ENCODE data around the gene SDS. TPM values are rescaled to one million over a fixed set of nuclear protein-coding genes. Genes with fewer than 3 reads are reported as not detected.

The SDS gene
- total RNA-seq, 1 experiment from 2014 or later, result not detected

GRCh38 chr12:113422030-113422885, 18.6 kb upstream of the SDS start, which contains the start of gene SDSL:
SDSL (plus strand) TSS chr12:113422380; CDS start chr12:113427983, 5,603 bp downstream.
- Mint-ChIP-seq H3K4me1 (peaks cover 17 to 31% of the 10 kb centered on the region in 2 experiments), H3K27me3 (ENCODE audit: low read depth) (no peaks in the 10 kb centered on the region; the same call in 1 of the 2 replicates), H3K4me3 (peak within 1 kb of the TSS; percentile 59 to 72), H3K9me3 (no peaks in the 10 kb centered on the region), H3K36me3 (ENCODE audit: insufficient read depth in 1 of 3, low read depth in 3 of 3) (no peaks in the 10 kb centered on the region), H3K27ac (peak within 1 kb of the TSS; percentile 91 to 97 (median 92); a peak in 6 of 7 replicates)
- H3K9ac ChIP-seq (ENCODE audit: extremely low read depth, insufficient read length, low read length), result no peak within 1 kb of the TSS
- no peaks in the 10 kb centered on the region for H3K79me2 ChIP-seq (ENCODE audit: insufficient read depth, low read length)
- H3K56ac ChIP-seq (ENCODE audit: insufficient read length, low read depth, low read length), result no peak within 1 kb of the TSS
- no peak within 1 kb of the TSS for H2BK15ac ChIP-seq (ENCODE audit: low read depth, low read length)
- H3T11ph ChIP-seq (ENCODE audit: low read length), result no peak within 1 kb of the TSS
- H4K20me1 ChIP-seq (ENCODE audit: control insufficient read depth, insufficient read depth, insufficient read length), result no peaks in the 10 kb centered on the region
- H3K9me3 ChIP-seq (ENCODE audit: control insufficient read depth, low read depth, low read length), result no peaks in the 10 kb centered on the region
- no peak within 1 kb of the TSS for H2BK12ac ChIP-seq (ENCODE audit: insufficient read length, low read depth, low read length)
- H2BK5ac ChIP-seq (ENCODE audit: insufficient read length, low read length), result no peak within 1 kb of the TSS
- H3K14ac ChIP-seq (ENCODE audit: insufficient read depth, low read length), result no peak within 1 kb of the TSS
- H3K27ac ChIP-seq (ENCODE audit: insufficient read length, low read depth, low read length), result no peak within 1 kb of the TSS
- H2AK5ac ChIP-seq (ENCODE audit: insufficient read length, low read length), result no peak within 1 kb of the TSS
- H3K4ac ChIP-seq (ENCODE audit: low read depth, low read length), result no peak within 1 kb of the TSS
- no peak within 1 kb of the TSS for H3K4me2 ChIP-seq (ENCODE audit: insufficient read depth, insufficient read length, low read length)
- WGBS (ENCODE audit: extremely low coverage, insufficient read length, low lambda C conversion rate), result no CpG with 5 or more reads among the region's 13 CpGs
- no peak within 1 kb of the TSS for H2BK120ac ChIP-seq (ENCODE audit: low read depth, low read length, poor library complexity, severe bottlenecking)
- H2AFZ ChIP-seq (ENCODE audit: low read length), result no peak within 1 kb of the TSS
- H4K91ac ChIP-seq (ENCODE audit: insufficient read length, low read depth, low read length), result no peak within 1 kb of the TSS
- no peak within 1 kb of the TSS for H3K18ac ChIP-seq (ENCODE audit: insufficient read length, low read depth, low read length)
- H3K27me3 ChIP-seq (ENCODE audit: insufficient read depth, low read length), result no peaks in the 10 kb centered on the region
- no peak within 1 kb of the TSS for H4K5ac ChIP-seq (ENCODE audit: insufficient read length, low read depth, low read length)
- H3K4me1 ChIP-seq (ENCODE audit: insufficient read depth, low read length), result no peaks in the 10 kb centered on the region
- no peak for TF ChIP-seq CTCF (conservative IDR thresholded peaks at IDR 0.05)
- no peak within 1 kb of the TSS for H2BK20ac ChIP-seq (ENCODE audit: low read depth, low read length, poor library complexity, severe bottlenecking)
- no peaks in the 10 kb centered on the region for H3K79me1 ChIP-seq (ENCODE audit: insufficient read depth, low read depth, low read length, poor library complexity, severe bottlenecking)
- peak; percentile 60 for DNase-seq
- H3K23ac ChIP-seq (ENCODE audit: insufficient read length, low read depth, low read length), result no peak within 1 kb of the TSS
- H4K8ac ChIP-seq (replicated peaks; ENCODE audit: insufficient read length, low read depth, low read length), result no peak within 1 kb of the TSS
- H3K23me2 ChIP-seq (ENCODE audit: insufficient read length, low read depth, low read length, poor library complexity, severe bottlenecking), result no peaks in the 10 kb centered on the region
